ENCODE measurements around the gene SEC24C. TPM values are rescaled to one million over a fixed set of nuclear protein-coding genes. Genes with fewer than 3 reads are reported as not detected.
A peak's percentile ranks its signal among the peaks of the same experiment; 100 is the strongest.

Gene SEC24C
- total and polyA plus RNA-seq, 2 of the 13 experiments (the other 11 are each of a cell fraction or from before 2014, with no cell fraction given) = 63.1 to 66.4 TPM

- TF ChIP-seq ZNF407 (CRISPR knock-in tag; IDR thresholded peaks at IDR 0.05; ENCODE audit: not compliant biosample characterization) (peak; percentile 22), SAFB2 (CRISPR knock-in tag; IDR thresholded peaks at IDR 0.05; ENCODE audit: borderline replicate concordance, low read depth) (no peak), ZNF687 (CRISPR knock-in tag; IDR thresholded peaks at IDR 0.05) (peak; percentile 70), AGO2 (optimal IDR thresholded peaks at IDR 0.05; ENCODE audit: low read depth, low read length) (peak; percentile 52), SRSF1 (optimal IDR thresholded peaks at IDR 0.05; ENCODE audit: low read depth, low read length) (peak; percentile 45), CREB1 (IDR thresholded peaks at IDR 0.05) (0 out of 2 replicates have a peak, but pooled peaks have one; percentile 16), CREB1 (CRISPR knock-in tag; IDR thresholded peaks at IDR 0.05) (no peak), HDAC1 (CRISPR knock-in tag; IDR thresholded peaks at IDR 0.05) (peak; percentile 0; the same call in 1 of the 2 replicates), ZNF83 (CRISPR knock-in tag; IDR thresholded peaks at IDR 0.05; ENCODE audit: borderline replicate concordance) (0 out of 2 replicates have a peak, but pooled peaks have one; percentile 46), FOXC1 (CRISPR knock-in tag; IDR thresholded peaks at IDR 0.05; ENCODE audit: borderline replicate concordance) (peak; percentile 44; the same call in 1 of the 2 replicates), ZNF451 (CRISPR knock-in tag; IDR thresholded peaks at IDR 0.05) (peak; percentile 24; the same call in 1 of the 2 replicates)
These were observed 41.7 kb downstream of the SEC24C start (continued) for GRCh38 chr10:73785721-73786511.

All from HepG2 (cell line).